ENCODE measurements around the gene IL21.
"Not testable (repeated sequence)": the region's sequence is repeated elsewhere in the genome, so short reads cannot be mapped to it uniquely, and the experiment has no call there.

The IL21 gene

GRCh38 chr4:122621016-122621507 lies at the start of gene IL21:
Gene IL21 (minus strand): TSS chr4:122621066. CDS start chr4:122621011, 55 bp downstream.
- DNase-seq (ENCODE audit: low read depth) = no peak

- DNase-seq (ENCODE audit: low read depth) = no peak
Observed at GRCh38 chr4:122669911-122670738, 49.3 kb upstream of the IL21 start.

- DNase-seq (ENCODE audit: low read depth) = peak; percentile 68
Observed at GRCh38 chr4:122668241-122668640, 47.4 kb upstream of the IL21 start.

GRCh38 chr4:122666527-122667245 lies 45.8 kb upstream of the IL21 start:
- peak; percentile 86 for DNase-seq (ENCODE audit: low read depth)

GRCh38 chr4:122665161-122665929 lies 44.5 kb upstream of the IL21 start:
- DNase-seq (ENCODE audit: low read depth) = no peak

GRCh38 chr4:122663814-122664610 lies 43.1 kb upstream of the IL21 start:
- no peak for DNase-seq (ENCODE audit: low read depth)

GRCh38 chr4:122663291-122663690 lies 42.4 kb upstream of the IL21 start:
- no peak for DNase-seq (ENCODE audit: low read depth)

- no peak for DNase-seq (ENCODE audit: low read depth)
Observed at GRCh38 chr4:122662701-122663100, 41.8 kb upstream of the IL21 start.

- no peak for DNase-seq (ENCODE audit: low read depth)
Observed at GRCh38 chr4:122661176-122662160, 40.6 kb upstream of the IL21 start.

- DNase-seq (ENCODE audit: low read depth) = no peak
Observed at GRCh38 chr4:122658818-122659295, 38.0 kb upstream of the IL21 start.

- no peak for DNase-seq (ENCODE audit: low read depth)
Observed at GRCh38 chr4:122658377-122658776, 37.5 kb upstream of the IL21 start.

GRCh38 chr4:122657553-122657952 lies 36.7 kb upstream of the IL21 start:
- DNase-seq (ENCODE audit: low read depth) = no peak

- not testable (repeated sequence) for DNase-seq (ENCODE audit: low read depth)
Observed at GRCh38 chr4:122656583-122656982, 35.7 kb upstream of the IL21 start.

- DNase-seq (ENCODE audit: low read depth) = no peak
Observed at GRCh38 chr4:122652379-122652778, 31.5 kb upstream of the IL21 start.

GRCh38 chr4:122650148-122650547 lies 29.3 kb upstream of the IL21 start:
- no peak for DNase-seq (ENCODE audit: low read depth)

GRCh38 chr4:122647656-122648055 lies 26.8 kb upstream of the IL21 start:
- DNase-seq (ENCODE audit: low read depth) = no peak

GRCh38 chr4:122643257-122643656 lies 22.4 kb upstream of the IL21 start:
- no peak for DNase-seq (ENCODE audit: low read depth)

- DNase-seq (ENCODE audit: low read depth) = no peak
Observed at GRCh38 chr4:122639181-122639580, 18.3 kb upstream of the IL21 start.

- no peak for DNase-seq (ENCODE audit: low read depth)
Observed at GRCh38 chr4:122636697-122637096, 15.8 kb upstream of the IL21 start.

- DNase-seq (ENCODE audit: low read depth) = no peak
Observed at GRCh38 chr4:122635205-122635604, 14.3 kb upstream of the IL21 start.

All from HS-5 (cell line).